RWPE2 (cell line): Measurements from ENCODE around the gene TMEM208.
A peak's percentile ranks its signal among the peaks of the same experiment; 100 is the strongest.

ENCODE experiments used
- ATAC-seq: fragments of 200-7000 bp; cut with Tn5 transposase; 3 replicates; pipeline ENCODE4 v1.9.1; 2021; ENCODE audit warnings: low read depth
- DNase-seq: peaks from one replicate; pipeline ENCODE4 v3.0.0-alpha.2; 2020; ENCODE audit warnings: low spot score
- H3K27ac ChIP-seq: fragments of 450-650 bp; 2 replicates; pipeline ENCODE4 v1.5.1; 2017; ENCODE audit warnings: mild to moderate bottlenecking; ENCODE audit not compliant: poor library complexity, severe bottlenecking
- H3K27me3 ChIP-seq: fragments of 250-450 bp; sonication (Bioruptor Pico); 2 replicates; pipeline ENCODE4 v1.5.1; 2021; ENCODE audit warnings: mild to moderate bottlenecking, moderate library complexity; ENCODE audit not compliant: insufficient read depth, poor library complexity, severe bottlenecking
- H3K36me3 ChIP-seq: fragments of 250-450 bp; sonication (Bioruptor Pico); 2 replicates; pipeline ENCODE4 v1.5.1; 2020; ENCODE audit warnings: low read depth, mild to moderate bottlenecking, moderate library complexity
- H3K4me1 ChIP-seq: fragments of 250-450 bp; sonication (Bioruptor Pico); 2 replicates; pipeline ENCODE4 v1.5.1; 2021; ENCODE audit warnings: mild to moderate bottlenecking, moderate library complexity; ENCODE audit not compliant: insufficient read depth, poor library complexity, severe bottlenecking
- H3K4me3 ChIP-seq: fragments of 250-450 bp; sonication (Bioruptor Pico); 2 replicates; pipeline ENCODE4 v1.5.1; 2021; ENCODE audit warnings: mild to moderate bottlenecking, moderate library complexity; ENCODE audit not compliant: severe bottlenecking
- H3K9me3 ChIP-seq: fragments of 250-450 bp; sonication (Bioruptor Pico); 2 replicates; pipeline ENCODE4 v1.5.1; 2021; ENCODE audit warnings: mild to moderate bottlenecking, moderate library complexity; ENCODE audit not compliant: severe bottlenecking
- CTCF ChIP-seq: fragments of 450-650 bp; IDR thresholded peaks from one replicate; pipeline ENCODE4 v1.5.1; 2017; ENCODE audit warnings: mild to moderate bottlenecking, moderate library complexity; ENCODE audit not compliant: poor library complexity, severe bottlenecking

Gene TMEM208

GRCh38 chr16:67271446-67271845 is 44.5 kb downstream of the TMEM208 start:
- ATAC-seq = peak; percentile 22; the same call in 2 of the 3 replicates

GRCh38 chr16:67275321-67275720 is 48.4 kb downstream of the TMEM208 start:
- no peaks in the 10 kb centered on the region for H3K9me3 ChIP-seq
- no peak overlapping the region for H3K27ac ChIP-seq
- no peak for TF ChIP-seq CTCF
- DNase-seq (no peak), ATAC-seq (no peak)
- H3K27me3 ChIP-seq = no peaks in the 10 kb centered on the region
- no peak overlapping the region for H3K4me3 ChIP-seq
- peaks cover 24% of the 10 kb centered on the region for H3K36me3 ChIP-seq
- peaks cover 21% of the 10 kb centered on the region for H3K4me1 ChIP-seq

More at GRCh38 chr16:67271446-67271845, 44.5 kb downstream of the TMEM208 start:
- peaks cover 18% of the 10 kb centered on the region for H3K36me3 ChIP-seq
- no peak overlapping the region for H3K4me3 ChIP-seq
- H3K4me1 ChIP-seq = peaks cover 2% of the 10 kb centered on the region
- no peak for TF ChIP-seq CTCF
- H3K9me3 ChIP-seq = no peaks in the 10 kb centered on the region
- H3K27me3 ChIP-seq = no peaks in the 10 kb centered on the region
- DNase-seq = peak; percentile 34
- H3K27ac ChIP-seq = no peak overlapping the region

- no peaks in the 10 kb centered on the region for H3K27me3 ChIP-seq
- ATAC-seq (peak; percentile 78), DNase-seq (peak; percentile 94)
- TF ChIP-seq CTCF = no peak
- peaks cover 39% of the 10 kb centered on the region for H3K36me3 ChIP-seq
- H3K27ac ChIP-seq = peak overlapping the region; percentile 95
- no peaks in the 10 kb centered on the region for H3K9me3 ChIP-seq
- H3K4me1 ChIP-seq = peaks cover 21% of the 10 kb centered on the region
- peak overlapping the region; percentile 80 for H3K4me3 ChIP-seq
Observed at GRCh38 chr16:67277294-67277998, 50.5 kb downstream of the TMEM208 start.

GRCh38 chr16:67277999-67278772 is 51.3 kb downstream of the TMEM208 start:
- H3K36me3 ChIP-seq = peaks cover 46% of the 10 kb centered on the region
- peak overlapping the region; percentile 95 for H3K27ac ChIP-seq
- H3K27me3 ChIP-seq = no peaks in the 10 kb centered on the region
- ATAC-seq = peak; percentile 40
- no peak for TF ChIP-seq CTCF
- no peak for DNase-seq
- H3K4me1 ChIP-seq = peaks cover 21% of the 10 kb centered on the region
- peak overlapping the region; percentile 80 for H3K4me3 ChIP-seq
- no peaks in the 10 kb centered on the region for H3K9me3 ChIP-seq
